Hematopoietic multipotent progenitor cell treated with erythropoietin and hydrocortisone succinate and interleukin-3 and kit ligand, for 15 days (in vitro differentiated cells): ENCODE measurements around the gene CTXN1.

Experiments used
- DNase-seq: peaks from one replicate; pipeline ENCODE4 v3.0.0-alpha.2; 2015; ENCODE audit warnings: low spot score

The CTXN1 gene

DNA sequence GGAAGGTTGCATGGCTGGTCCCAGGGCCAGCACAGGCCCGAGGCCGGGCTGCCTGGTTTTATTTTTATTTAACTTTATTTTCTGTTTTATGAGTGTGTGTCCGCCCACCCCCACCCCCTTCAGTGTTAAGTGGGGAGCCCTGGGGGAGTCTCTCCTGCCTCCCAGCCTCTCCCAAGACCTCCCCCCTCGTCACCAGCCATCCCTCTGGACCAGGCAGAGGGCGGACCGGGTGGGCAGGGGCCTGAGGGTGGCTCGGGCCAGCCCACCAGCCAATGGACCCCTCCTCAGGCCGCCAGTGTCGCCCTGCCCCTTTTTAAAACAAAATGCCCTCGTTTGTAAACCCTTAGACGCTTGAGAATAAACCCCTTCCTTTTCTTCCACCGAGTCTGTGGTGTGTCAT, 11.8 kb downstream of the CTXN1 start:
- DNase-seq: no peak

DNA sequence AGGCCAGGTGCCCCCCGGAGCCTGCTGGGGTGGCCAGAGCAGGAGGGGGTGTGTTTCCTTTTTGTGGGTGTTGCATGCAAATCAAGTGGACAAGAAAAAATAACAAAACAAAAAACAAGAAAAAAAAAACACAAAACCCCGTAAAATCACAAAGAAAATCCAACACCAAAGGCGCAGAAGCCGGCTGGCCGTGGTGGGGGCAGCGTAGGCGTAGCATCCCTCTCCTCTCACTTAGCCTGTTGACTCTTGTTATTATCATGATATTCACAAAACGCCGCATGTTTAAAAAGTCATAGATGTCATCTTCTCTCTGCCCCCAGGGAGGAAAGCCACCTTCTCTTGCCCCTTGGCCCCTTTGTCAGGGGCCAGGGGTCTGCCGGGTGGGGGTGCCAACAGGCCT, 12.3 kb downstream of the CTXN1 start:
- no peak for DNase-seq

DNA sequence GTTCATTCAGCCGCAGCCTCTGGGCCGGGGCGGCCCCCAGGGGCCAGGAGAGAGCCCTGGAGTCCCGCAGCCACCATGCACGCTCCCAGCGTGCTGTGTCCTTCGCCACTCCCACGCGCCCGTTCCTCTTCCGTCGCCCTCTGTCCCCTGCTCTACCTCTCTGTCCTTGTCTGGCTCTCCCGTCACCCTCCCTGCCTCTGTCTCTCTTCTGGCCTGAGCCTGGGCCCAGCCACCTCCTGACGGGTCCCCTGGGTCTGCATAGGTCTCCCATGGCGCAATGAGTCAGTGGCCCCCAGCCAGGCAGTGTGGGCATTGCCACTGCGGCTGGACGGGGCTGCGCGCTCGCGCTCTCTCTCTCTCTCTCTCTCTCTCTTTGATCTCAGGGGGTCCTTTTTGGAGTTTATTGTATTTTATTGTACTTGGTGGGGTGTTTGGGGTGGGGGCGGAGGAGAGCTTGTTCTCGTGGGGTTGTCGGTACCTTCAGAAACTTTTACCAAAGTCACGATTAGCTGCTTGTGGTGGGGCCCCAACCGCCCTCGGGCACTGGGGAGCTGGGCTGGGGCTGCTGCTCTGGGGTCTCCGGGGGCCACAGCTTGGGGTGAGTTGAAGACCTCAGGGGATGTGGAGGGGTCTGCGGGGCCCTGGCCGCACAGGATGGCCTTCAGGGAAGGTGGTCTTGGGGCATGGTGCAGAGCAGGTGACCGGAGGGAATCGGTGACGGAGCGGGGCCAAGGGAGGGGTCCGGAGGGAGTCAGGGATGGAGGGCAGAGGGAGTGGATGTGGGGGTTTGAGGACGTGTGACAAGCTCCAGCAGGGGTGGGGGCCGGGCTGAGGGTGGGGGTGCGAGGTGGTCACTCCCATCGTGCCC, 13.0 kb downstream of the CTXN1 start:
- DNase-seq: no peak

DNA sequence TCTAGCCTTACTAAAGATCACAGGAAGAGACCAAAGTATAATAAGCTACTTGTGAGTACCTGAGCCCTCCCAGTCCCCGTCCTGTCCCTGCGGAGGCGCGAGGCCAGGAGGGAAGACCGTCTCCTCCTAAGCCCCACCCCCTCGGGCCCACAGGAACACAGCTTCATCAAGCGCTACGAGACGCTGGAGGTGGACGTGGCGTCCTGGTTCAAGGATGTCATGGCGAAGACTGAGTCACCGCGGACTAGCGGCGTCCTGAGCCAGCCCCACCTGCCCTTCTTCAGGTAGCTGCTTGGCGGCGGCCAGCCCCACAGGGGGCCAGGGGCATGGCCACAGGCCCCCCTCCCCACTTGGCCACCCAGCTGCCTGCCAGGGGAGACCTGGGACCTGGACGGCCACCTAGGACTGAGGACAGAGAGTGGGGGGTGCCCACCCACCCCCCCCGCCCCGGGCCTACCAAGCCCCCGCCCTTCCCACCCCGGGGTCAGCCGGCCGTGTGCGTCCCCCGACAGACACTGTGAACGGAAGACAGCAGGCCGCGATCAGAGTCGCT, 13.7 kb downstream of the CTXN1 start:
- DNase-seq: no peak

DNA sequence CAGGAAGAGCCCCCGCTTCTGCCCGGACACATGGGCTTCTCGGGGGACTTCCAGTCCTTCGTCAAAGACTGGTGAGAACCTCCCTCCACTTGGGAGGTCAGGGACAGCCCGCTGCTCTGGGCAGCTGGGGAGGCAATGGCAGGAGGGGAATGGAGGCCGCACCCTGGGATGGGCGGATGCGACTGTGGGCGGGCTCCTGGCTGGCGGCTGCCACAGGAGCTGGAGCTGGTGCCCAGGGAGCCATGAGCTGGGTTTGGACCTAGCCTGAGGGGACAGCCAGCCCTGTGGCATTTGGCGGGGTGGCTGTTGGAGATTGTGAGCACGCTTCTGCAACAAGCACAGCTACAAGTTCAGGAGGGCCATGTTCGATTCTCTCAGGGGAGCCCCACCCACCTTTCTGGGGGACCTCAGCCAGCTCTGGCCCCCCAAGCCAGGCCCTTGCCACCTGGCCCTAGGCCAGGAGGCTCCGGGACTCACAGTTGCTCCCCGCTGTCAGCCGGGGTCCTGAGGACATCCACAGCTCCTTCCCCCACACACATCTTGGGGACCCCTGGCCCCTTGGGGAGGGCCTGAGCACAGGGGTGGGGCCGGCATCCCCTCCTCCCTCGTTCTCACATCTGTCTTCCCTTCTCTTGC, 14.3 kb downstream of the CTXN1 start:
- DNase-seq: no peak

DNA sequence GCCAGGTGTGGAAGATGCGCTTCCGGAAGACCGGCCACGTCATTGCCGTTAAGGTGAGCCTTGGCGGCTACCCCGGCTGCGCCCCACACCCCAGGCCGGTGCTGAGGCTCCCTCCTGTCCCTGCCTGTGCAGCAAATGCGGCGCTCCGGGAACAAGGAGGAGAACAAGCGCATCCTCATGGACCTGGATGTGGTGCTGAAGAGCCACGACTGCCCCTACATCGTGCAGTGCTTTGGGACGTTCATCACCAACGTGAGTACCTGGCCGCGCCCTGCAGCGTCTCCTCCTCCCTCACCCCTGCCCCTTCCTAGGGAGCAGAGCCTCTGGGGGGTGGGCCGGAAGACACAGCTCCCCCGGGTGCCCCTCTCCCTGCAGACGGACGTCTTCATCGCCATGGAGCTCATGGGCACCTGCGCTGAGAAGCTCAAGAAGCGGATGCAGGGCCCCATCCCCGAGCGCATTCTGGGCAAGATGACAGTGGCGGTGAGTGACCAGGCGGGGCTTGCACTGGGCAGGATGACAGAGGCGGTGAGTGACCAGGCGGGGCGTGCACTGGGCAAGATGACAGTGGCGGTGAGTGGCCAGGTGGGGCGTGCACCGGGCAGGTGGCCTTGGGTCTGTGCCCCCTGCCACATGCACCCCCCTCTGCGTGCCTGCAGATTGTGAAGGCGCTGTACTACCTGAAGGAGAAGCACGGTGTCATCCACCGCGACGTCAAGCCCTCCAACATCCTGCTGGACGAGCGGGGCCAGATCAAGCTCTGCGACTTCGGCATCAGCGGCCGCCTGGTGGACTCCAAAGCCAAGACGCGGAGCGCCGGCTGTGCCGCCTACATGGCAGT, 15.4 kb downstream of the CTXN1 start:
- no peak for DNase-seq

DNA sequence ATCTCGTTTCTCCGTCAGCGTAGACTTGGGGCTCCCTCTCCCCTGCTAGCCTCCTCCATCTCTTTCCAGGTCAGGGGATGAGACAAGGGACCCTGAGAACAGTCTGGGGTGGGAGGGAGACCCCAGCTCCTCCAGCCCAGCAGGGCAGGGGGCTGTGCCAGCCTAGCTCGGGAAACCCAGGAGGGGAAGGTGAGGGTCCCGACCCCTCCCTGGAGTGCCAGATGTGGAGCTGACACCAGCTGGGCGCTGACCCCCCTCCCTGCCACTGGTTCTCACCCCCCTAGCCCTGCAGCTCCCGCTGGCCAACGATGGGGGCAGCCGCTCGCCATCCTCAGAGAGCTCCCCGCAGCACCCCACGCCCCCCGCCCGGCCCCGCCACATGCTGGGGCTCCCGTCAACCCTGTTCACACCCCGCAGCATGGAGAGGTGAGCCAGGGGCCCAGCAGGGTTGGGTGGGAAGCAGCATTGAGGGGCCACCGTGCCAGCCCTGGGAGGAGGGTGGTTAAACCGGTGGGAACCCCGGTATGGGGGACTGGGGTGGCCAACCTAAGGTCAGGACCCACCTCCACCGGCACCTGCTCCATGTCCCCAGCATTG, 16.4 kb downstream of the CTXN1 start:
- no peak for DNase-seq

DNA sequence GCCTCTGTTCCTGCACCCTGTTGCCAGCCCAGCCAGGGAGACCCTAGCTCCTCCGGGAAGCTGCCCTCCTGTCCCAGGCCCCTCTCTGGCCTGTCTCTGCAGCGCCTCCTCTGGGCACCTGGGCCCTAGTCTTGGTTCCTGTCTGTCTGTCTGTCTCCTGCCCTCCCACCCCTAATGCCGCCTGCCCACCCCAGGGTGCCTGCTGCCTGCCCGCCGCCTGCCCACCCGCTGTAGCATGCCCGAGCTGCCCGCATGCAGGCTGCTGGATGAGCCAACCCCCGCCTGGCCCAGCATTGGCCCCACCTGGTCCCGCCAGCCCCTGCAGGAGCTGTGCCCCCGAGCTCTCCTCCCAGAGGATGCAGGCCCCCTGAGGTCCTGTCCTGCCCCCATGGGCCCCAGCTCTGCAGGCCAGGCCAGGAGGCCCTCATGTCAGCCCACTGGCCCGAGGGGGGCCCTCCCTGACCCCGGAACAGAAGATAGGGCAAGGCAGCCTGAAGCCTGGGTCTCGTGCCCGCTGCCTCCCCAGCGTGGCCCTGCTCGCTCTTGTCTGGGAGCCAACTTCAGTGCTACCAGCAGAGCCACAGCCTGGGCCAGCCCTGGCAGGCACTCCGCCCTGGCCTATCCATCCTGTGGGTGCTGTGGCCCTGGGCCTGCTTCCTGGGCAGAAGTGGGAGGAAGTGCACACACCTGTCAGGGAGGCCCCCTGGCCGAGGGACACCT, 17.0 kb downstream of the CTXN1 start:
- DNase-seq: no peak

DNA sequence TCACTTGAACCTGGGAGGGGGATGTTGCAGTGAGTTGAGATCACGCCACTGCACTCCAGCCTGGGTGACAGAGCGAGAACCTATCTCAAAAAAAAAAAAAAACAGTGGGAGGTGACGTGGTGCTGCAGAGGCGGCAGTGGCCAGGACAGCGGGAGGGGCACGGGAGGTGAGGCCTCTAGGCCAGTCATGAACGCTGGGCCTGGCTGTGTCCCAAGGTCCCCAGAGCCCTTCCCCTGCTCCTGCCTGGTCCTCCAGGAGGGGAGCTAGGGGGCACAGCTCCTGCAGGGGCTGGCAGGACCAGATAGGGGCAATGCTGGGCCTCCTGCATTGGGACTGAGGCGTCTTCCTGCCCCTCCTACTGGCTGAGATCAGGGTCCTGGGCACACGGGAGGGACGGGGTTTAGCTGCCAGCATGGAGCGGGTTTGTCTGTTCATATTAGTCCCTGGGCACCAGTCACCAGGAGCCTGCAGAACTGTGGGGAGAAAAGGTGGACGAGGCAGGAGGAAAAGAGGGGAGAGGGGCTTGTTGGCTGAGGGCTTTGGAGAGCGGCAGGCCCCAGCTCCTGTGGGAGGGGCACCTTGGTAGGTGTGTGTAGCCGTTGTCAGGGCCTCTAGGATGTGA, 17.7 kb downstream of the CTXN1 start:
- DNase-seq: peak; percentile 55

DNA sequence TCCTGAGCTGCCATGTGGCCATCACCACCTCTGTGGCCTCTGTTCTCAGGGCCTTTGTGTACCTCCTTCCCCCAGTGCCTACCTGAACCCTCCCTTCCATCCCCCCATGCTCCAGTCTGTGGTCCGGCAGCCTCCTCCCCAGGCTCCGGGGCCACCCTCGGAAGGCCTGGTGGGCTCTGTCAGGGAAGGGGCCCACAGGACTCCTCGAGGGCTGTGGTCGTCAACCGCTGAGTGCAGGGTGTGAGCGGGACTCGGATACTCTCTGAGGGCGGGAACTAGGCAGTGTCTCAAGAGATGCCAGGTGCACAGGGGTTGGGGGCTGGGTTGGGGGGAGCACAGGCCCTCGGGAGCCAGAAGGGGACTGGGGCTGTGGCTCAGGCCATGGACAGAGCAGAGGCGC, 18.4 kb downstream of the CTXN1 start:
- no peak for DNase-seq

DNA sequence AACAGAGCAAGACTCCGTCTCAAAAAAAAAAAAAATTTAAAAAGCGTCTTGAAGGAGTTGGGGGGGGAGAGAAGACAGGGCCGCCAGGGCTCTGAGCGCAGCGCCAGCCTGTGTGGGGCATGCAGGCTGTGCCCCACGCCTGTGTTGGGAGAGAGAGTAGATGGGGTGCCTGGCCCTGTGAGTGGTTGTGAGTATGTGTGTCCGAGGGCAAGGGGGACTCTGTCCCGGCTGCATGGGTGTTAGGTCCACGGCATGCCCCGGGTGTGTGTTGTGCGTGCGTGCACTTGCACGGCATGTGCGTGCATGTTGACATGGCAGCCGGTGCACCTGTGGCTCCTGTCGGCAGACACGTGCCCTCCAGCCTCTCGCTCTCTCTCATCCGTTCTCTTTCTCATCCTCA, 18.8 kb downstream of the CTXN1 start:
- DNase-seq: no peak

DNA sequence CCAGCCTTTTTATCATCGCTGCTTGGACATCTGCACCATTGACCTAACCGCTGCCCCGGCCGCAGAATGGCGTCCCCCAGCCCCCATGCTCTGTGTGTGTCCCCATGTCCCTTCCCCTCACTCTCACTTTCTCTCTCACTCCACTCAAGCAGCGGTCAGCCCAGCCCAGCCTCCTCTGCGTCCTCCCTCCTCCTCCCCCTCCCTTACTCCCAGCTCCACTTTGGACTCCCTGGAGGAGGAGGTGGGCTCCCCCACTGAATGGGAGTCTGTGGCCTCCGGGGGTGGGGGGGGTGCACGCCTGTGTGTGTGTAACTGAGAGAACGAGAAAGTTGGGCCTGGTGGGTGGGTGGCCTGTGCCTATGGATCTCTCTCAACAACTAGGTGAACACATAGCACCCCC, 20.1 kb downstream of the CTXN1 start:
- no peak for DNase-seq

DNA sequence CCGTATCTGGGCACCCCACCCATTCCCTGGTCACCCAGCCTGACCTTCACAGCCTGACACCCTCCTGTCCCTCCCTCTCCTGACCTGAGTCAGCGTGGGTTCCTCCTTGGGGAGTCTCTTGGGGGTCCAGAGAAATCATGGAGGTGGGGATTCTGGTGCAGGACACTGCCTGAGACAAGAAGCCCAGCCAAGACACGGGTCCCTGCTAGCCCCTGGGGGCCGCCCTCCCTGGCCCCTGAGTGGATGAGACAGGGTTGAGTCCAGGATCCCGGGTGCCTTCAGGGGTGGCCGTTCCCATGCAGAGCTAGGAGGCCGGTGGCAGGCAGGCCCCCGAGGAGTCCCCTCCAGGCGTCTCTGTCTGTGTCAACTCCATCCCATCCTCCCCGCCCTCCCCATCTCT, 20.7 kb downstream of the CTXN1 start:
- DNase-seq: no peak

DNA sequence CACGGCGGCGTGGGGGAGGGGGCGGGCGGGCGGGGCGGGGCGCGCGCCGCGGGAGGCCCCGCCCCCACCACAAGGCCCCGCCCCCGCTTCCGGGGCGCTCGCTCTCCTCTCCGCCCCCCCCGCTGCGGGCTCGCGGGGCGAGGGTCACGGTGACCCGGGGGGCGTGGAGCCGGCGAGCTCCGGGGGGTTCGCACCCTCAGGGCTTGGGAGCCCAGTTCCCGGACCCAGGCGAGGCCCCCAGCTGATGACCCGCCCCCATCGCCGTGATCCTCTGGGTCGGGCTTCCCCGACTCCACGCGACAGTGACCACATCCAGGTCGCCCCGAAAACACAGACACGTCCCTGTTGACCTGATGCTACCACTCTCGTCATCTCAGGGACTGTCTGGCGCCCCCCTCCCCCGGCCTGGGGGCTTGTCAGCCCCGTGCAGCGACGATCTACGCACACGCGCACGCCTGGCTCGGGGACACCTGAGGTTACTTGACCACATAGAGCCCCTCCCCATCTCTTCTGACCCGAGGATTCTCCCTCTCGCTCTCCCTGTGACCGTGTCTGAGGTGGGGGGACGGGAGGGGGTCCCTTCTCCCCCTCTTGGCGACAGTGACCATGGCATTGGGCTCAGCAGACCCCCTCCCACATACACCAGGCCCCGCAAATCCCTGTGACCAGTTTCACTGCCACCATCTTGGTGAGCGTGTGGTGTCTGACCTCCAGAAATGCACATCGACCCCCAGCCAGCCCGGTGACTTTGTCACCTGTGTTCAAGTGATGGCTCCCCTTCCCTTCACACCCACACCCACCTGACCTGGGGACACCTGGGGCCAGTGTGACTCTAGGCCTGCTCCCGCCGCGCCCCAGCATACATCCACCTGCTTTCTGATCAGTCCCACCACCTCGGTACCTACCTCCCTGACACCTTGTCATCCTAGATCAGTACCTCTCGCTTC, 21.6 kb downstream of the CTXN1 start:
- DNase-seq: no peak

DNA sequence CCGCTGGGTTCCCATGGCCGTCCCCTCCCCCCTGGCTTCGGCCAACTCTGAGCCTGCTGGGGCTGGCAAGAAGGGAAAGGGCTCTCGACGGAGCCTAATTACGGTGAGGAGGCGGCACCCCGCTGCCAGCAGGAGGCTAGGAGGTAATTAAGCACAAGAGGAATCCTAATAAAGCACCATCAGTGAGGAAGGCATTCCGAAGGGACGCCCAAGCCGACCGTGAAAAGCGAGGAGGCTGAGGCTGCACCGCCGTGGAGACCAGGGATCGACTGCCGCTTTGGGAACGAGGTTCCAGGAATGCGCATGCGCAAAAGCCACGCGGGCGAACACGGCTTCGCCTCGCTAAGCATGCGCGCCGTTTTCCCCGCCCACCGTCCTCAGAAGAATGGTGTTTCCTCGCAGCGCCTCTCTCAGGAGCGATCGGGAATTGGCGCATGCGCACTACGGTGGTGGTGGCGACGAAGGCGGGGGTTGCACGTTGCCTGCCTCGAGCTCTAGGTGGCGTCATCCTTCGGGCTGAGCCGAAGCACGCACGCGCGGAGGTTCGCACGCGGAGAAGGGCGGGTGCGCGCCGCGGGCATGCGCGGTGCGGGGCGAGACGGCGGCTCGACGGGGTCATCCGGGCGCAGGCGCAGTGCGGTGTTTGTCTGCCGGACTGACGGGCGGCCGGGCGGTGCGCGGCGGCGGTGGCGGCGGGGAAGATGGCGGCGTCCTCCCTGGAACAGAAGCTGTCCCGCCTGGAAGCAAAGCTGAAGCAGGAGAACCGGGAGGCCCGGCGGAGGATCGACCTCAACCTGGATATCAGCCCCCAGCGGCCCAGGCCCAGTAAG, 22.5 kb downstream of the CTXN1 start, which contains the start of gene MAP2K7:
Gene MAP2K7 (plus strand): TSS at position 634 of the 830 bp plus-strand sequence. CDS start 68 bp downstream, at position 702.
- DNase-seq: peak; percentile 100

DNA sequence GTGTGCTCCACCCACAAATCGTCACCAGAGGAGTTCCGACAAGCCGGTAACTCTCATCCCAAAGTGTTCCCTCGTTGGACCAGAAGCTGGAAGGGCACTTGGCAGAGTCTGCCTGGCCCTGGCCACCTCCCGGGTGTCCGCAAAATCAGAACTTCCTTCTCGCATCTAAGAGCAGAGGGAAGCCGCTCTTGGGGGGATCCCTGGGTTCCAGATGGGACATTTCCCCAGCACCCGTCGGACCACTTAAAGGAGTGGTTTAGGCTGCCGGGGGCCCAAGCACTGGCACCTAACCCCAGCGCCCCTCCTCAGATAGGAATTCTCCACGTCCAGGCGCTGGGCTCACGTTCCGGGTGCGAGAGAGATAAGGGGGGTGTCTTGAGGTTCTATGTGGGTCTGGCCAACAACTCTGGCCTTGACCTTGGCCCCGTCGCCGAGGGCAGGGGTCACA, 23.1 kb downstream of the CTXN1 start:
- DNase-seq: no peak

DNA sequence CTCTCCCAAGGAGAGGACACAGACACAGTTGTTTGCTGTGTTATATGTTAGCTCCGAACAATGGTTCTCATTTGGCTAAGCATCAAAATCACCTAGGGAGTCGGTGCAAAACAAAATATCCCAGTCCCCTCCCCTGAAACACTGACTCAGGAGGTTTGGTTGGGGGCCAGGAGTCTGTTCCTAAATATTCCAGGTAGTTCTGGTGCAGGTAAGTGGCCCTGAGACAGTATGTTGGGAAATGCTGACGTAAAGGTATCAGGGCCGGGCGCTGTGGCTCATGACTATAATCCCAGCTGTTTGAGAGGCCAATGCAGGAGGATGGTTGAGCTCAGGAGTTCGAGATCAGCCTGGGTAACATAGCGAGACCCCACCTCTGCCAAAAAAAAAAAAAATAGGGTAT, 24.6 kb downstream of the CTXN1 start:
- no peak for DNase-seq

DNA sequence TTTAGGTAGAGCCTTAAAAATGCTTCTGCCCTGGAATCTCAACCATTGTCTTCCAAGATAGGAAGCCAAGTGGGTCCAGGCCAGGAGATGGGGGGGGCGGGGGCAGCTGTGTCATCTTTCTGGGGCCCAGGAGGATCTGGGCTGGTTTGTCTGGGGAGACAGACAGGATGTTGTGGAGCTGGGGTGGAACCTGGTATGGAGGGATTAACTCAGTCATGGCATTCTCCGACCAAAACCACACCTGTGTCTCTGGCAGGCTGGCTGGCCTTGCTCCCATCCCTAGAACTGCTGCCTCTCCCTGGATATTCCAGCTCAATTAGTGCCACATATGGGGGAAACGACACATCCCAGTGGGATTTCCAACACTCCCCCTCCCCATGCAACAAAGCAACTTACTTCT, 25.0 kb downstream of the CTXN1 start:
- no peak for DNase-seq

DNA sequence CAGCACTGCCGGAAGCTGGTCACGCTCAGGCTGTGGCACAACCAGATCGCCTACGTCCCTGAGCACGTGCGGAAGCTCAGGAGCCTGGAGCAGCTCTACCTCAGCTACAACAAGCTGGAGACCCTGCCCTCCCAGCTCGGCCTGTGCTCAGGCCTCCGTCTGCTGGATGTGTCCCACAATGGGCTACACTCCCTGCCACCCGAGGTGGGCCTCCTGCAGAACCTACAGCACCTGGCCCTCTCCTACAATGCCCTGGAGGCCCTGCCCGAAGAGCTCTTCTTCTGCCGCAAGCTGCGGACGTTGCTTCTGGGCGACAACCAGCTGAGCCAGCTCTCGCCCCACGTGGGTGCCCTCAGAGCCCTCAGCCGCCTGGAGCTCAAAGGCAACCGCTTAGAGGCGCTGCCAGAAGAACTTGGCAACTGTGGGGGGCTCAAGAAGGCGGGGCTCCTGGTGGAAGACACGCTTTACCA, 25.5 kb downstream of the CTXN1 start:
- no peak for DNase-seq
